Left ventricle myocardium inferior (tissue), 1 donor: Measurements from ENCODE around the gene ZWILCH. TPM values are rescaled to one million over a fixed set of nuclear protein-coding genes. Genes with fewer than 3 reads are reported as not detected.

Experiments used
- DNase-seq: peaks from one replicate; pipeline ENCODE4 v3.0.0-alpha.2; 2020
- H3K27ac ChIP-seq: fragments of 200-600 bp; replicated peaks from 2 replicates; pipeline ENCODE4 v1.8.0; 2021
- H3K27me3 ChIP-seq: fragments of 200-600 bp; 2 replicates; pipeline ENCODE4 v1.8.0; 2021; ENCODE audit warnings: low read depth
- H3K36me3 ChIP-seq: fragments of 200-600 bp; 2 replicates; pipeline ENCODE4 v1.8.0; 2021
- H3K4me1 ChIP-seq: fragments of 200-600 bp; 2 replicates; pipeline ENCODE4 v1.8.0; 2021
- H3K4me3 ChIP-seq: fragments of 200-600 bp; 2 replicates; pipeline ENCODE4 v1.8.0; 2021; ENCODE audit warnings: mild to moderate bottlenecking, moderate library complexity
- H3K9me3 ChIP-seq: fragments of 200-600 bp; replicated peaks from 2 replicates; pipeline ENCODE4 v1.8.0; 2021
- intact Hi-C: fragments of 100-400 bp; cut with micrococcal nuclease; formaldehyde crosslinking; loops from one replicate; pipeline ENCODE4 v1.11.0; 2022
- total RNA-seq: library from RNA; stranded (reverse); fragmentation: NEBNext Ultra II Directional; extraction: Animal tissue kit (Norgen Biotek cat#: 25700); gene quantifications from one replicate; pipeline ENCODE4 v1.2.1, GENCODE V29; 2021
- TF ChIP-seq, protein P1 (sequence below): fragments of 200-600 bp; IDR thresholded peaks from 2 replicates; pipeline ENCODE4 v1.8.0; 2021; ENCODE audit warnings: antibody characterized with exemption, mild to moderate bottlenecking, borderline replicate concordance
- donor health status: DM: no; HTN: yes; CAD: no; lungs with severe emphysema.

Gene ZWILCH
- total RNA-seq, 1 donor from 2014 or later, result 2.0 TPM

DNA sequence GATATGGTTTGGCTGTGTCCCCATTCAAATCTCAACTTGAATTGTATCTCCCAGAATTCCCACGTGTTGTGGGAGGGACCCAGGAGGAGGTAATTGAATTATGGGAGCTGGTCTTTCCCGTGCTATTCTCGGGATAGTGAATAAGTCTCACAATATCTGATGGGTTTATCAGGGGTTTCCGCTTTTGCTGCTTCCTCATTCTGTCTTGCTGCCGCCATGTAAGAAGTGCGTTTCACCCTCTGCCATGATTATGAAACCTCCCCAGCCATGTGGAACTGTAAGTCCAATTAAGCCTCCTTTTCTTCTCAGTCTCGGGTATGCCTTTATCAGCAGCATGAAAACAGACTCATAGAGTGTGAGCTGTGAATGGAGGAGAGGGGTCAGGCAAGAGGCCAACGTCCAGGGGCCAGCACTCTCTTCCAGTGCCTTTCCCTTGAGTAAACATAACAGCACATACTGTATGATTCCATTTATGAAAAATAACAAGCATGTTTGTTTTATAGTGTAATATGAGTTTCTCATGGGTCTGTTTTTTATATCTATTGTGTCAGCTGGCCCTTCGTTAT lies 76.9 kb downstream of the ZWILCH start:
- Histone ChIP-seq H3K4me1 (peaks cover 14% of the 10 kb centered on the region), H3K27me3 (peaks cover 5% of the 10 kb centered on the region), H3K36me3 (no peaks in the 10 kb centered on the region), H3K4me3 (no peak overlapping the region), H3K27ac (peak overlapping the region; percentile 36), H3K9me3 (no peaks in the 10 kb centered on the region)
- intact Hi-C loops, result no loop called here
- DNase-seq, result no peak
- TF ChIP-seq, protein P1, sequence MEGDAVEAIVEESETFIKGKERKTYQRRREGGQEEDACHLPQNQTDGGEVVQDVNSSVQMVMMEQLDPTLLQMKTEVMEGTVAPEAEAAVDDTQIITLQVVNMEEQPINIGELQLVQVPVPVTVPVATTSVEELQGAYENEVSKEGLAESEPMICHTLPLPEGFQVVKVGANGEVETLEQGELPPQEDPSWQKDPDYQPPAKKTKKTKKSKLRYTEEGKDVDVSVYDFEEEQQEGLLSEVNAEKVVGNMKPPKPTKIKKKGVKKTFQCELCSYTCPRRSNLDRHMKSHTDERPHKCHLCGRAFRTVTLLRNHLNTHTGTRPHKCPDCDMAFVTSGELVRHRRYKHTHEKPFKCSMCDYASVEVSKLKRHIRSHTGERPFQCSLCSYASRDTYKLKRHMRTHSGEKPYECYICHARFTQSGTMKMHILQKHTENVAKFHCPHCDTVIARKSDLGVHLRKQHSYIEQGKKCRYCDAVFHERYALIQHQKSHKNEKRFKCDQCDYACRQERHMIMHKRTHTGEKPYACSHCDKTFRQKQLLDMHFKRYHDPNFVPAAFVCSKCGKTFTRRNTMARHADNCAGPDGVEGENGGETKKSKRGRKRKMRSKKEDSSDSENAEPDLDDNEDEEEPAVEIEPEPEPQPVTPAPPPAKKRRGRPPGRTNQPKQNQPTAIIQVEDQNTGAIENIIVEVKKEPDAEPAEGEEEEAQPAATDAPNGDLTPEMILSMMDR, result no peak

DNA sequence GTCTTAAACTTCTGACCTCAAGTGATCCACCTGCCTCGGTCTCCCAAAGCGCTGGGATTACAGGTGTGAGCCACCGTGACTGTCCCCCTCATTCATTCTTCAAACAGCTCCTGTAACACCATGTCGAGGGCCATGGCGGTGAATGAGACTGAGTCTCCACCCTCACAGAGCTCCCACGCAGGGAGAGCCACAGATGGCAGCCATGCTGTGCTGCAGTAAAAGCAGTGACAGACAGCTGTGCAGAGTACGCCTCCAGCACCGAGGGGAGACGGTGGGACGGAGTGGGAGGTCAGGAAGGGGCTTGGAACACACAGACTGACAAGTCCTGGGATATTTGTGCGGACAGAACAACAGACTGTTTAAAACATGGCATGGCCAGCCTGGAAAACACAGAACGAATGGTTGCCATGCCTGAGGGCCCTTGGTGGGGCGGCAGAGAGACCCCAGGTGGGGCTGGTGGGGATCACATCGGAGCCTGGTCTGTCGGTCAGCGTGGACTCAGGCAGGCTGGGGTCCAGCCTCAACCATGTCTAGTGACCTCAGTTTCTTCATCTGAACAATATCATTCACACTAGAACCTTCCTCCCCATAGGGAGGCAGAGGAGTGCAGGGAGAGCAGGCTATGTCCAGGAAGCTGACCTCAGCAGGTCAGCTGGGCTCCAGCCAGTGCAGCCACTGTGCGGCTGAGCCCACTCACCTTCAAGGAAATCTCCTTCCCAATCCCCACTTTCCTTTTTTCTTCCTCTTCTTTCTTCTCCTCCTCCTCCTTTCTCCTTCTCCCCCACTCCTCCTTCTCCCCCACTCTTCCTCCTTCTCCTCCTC lies 81.2 kb downstream of the ZWILCH start:
- intact Hi-C loops, result no loop called here
- H3K36me3 ChIP-seq, result no peaks in the 10 kb centered on the region
- H3K4me3 ChIP-seq, result no peak overlapping the region
- peaks cover 16% of the 10 kb centered on the region for H3K4me1 ChIP-seq
- TF ChIP-seq, protein P1, result no peak
- peaks cover 5% of the 10 kb centered on the region for H3K27me3 ChIP-seq
- H3K9me3 ChIP-seq, result no peaks in the 10 kb centered on the region
- no peak overlapping the region for H3K27ac ChIP-seq
- DNase-seq, result no peak

DNA sequence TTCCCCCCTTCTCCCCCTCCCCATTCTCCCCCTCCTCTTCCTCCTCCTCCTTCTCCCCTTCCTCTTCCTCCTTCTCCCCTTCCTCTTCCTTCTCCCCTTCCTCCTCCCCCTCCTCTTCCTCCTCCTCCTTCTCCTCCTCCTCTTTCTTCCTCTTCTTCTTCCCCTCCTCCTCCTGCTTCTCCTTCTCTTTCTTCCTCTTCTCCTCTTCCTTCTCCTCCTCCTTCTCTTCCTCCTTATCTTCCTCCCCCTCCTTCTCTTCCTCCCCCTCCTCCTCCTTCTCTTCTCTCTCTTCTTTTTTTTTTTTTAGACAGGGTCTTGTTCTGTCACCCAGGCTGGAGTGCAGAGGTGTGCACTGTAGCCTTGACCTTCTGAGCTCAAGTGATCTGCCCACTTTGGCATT lies 81.9 kb downstream of the ZWILCH start:
- peaks cover 14% of the 10 kb centered on the region for H3K4me1 ChIP-seq
- intact Hi-C loops, result no loop called here

DNA sequence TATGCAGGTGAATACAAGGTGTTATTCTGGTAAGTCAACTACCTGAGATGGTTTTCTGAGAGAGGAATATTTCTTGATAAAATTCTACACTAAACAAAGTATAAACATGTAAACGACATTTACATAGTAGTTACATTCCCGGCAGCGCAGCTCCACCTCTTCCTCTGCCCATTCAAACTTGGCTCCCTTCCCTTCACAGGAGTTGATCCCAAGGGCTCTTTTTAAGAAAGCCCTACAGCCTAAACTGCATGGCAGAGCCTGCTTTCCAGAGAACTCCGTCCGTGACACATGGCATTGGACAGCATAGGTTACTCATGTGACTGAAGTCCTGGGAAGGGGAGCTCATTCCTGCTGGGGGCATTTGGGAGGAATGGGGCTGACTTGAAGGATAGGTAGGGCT lies 82.6 kb downstream of the ZWILCH start:
- Histone ChIP-seq H3K27ac (no peak overlapping the region), H3K9me3 (no peaks in the 10 kb centered on the region), H3K4me1 (peaks cover 11% of the 10 kb centered on the region), H3K36me3 (no peaks in the 10 kb centered on the region), H3K27me3 (peaks cover 5% of the 10 kb centered on the region), H3K4me3 (no peak overlapping the region)
- intact Hi-C loops, result no loop called here
- no peak for DNase-seq
- TF ChIP-seq, protein P1, result no peak

More for the DNA sequence above, 81.9 kb downstream of the ZWILCH start:
- no peaks in the 10 kb centered on the region for H3K36me3 ChIP-seq
- H3K27me3 ChIP-seq, result peaks cover 5% of the 10 kb centered on the region
- DNase-seq, result no peak
- H3K9me3 ChIP-seq, result no peaks in the 10 kb centered on the region
- TF ChIP-seq, protein P1, result no peak
- no peak overlapping the region for H3K4me3 ChIP-seq
- no peak overlapping the region for H3K27ac ChIP-seq

DNA sequence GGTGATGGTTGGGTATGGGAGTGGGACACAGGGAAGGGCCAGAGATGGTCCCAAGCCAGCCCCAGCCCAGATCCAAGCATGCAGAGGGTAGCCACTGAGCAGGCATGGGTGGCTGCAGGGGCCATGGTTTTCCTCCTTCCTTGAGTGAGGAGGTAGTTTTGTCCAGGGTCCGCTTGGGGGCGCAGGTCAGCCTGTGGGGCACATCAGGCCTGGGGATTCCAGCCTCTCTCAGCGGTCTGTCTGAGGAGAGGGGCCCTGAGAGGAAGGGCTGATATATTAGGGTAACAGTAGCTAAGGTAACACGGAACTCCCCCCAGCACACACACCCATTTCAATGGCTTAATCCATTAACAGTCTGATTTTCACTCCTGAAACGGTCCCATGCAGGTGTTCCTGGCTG lies 83.4 kb downstream of the ZWILCH start:
- H3K9me3 ChIP-seq, result no peaks in the 10 kb centered on the region
- no peak overlapping the region for H3K27ac ChIP-seq
- no peaks in the 10 kb centered on the region for H3K36me3 ChIP-seq
- peaks cover 5% of the 10 kb centered on the region for H3K27me3 ChIP-seq
- TF ChIP-seq, protein P1, result no peak
- no peak for DNase-seq
- intact Hi-C loops, result no loop called here
- H3K4me3 ChIP-seq, result no peak overlapping the region
- peaks cover 11% of the 10 kb centered on the region for H3K4me1 ChIP-seq
